Measurements from ENCODE around the gene FBXL13.

The FBXL13 gene

DNA sequence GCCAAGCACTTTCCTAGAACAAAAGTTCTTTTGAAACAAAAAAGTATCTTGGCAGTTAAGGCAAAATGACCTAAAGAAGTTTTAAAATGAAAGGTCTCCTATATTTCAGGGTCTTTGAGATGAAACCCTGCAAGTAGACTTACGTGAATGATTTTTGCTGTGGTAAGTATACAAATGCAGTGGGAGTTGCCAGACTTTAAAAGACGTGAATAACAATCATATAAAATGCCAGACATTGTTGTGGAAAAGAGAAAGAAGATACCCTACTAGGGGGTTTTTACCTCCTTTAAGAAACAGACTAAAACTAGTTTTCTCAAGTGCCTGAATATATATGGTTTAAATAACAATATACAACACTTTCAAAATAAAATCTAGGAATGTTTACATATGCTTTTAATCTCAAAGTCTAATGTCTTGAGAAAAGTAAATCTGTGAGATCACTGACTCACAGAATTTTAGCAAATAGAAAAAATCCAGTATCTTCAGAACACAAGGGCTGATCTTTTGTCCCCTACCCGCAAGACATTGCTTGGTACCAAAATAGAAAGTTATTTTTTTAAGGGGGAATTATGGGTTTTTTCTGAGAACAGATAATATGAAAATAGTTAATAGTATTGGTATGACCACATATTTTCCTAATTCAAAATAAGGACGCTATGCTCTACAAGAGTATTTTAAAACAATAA is 132.3 kb downstream of the FBXL13 start:
- Histone ChIP-seq H2AFZ (ENCODE audit: low read depth) (no peak overlapping the region), H3K79me2 (ENCODE audit: insufficient read depth, low read depth) (no peaks in the 10 kb centered on the region), H3K9ac (no peak overlapping the region), H3K27me3 (ENCODE audit: insufficient read depth, low read depth) (no peaks in the 10 kb centered on the region), H3K4me3 (IDR thresholded peaks at IDR 0.05; ENCODE audit: insufficient read depth, low read depth, low read length) (no peak overlapping the region), H3K36me3 (ENCODE audit: insufficient read depth) (no peaks in the 10 kb centered on the region), H3K4me1 (ENCODE audit: low read depth, poor library complexity, severe bottlenecking) (no peaks in the 10 kb centered on the region), H3K4me2 (no peak overlapping the region), H3K27ac (no peak overlapping the region), H4K20me1 (ENCODE audit: insufficient read depth) (no peaks in the 10 kb centered on the region)
- TF ChIP-seq, protein P1, sequence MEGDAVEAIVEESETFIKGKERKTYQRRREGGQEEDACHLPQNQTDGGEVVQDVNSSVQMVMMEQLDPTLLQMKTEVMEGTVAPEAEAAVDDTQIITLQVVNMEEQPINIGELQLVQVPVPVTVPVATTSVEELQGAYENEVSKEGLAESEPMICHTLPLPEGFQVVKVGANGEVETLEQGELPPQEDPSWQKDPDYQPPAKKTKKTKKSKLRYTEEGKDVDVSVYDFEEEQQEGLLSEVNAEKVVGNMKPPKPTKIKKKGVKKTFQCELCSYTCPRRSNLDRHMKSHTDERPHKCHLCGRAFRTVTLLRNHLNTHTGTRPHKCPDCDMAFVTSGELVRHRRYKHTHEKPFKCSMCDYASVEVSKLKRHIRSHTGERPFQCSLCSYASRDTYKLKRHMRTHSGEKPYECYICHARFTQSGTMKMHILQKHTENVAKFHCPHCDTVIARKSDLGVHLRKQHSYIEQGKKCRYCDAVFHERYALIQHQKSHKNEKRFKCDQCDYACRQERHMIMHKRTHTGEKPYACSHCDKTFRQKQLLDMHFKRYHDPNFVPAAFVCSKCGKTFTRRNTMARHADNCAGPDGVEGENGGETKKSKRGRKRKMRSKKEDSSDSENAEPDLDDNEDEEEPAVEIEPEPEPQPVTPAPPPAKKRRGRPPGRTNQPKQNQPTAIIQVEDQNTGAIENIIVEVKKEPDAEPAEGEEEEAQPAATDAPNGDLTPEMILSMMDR (conservative IDR thresholded peaks at IDR 0.05; ENCODE audit: low read depth, low read length): no peak

DNA sequence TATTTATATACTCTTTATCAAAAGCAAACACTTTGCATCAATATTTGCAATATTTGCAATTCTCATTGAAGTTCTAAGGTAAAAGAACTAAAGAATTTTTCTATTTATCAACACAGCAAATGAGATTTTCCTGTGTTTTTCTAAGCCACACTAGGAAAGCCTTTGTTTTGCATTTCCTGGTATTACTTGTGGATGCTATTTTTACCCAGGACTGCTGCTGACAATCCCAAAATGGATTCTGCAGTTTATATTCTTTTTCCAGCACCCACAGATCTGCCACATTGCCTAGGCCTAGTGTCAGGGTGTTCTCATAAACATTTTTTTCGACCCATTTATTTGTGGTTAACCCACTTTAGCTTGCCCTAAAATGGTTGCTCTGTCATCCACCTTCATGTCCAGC is 135.9 kb downstream of the FBXL13 start:
- H3K27me3 ChIP-seq (ENCODE audit: insufficient read depth, low read depth): no peaks in the 10 kb centered on the region
- H3K4me1 ChIP-seq (ENCODE audit: low read depth, poor library complexity, severe bottlenecking): no peaks in the 10 kb centered on the region
- H3K27ac ChIP-seq: no peak overlapping the region
- no peaks in the 10 kb centered on the region for H3K79me2 ChIP-seq (ENCODE audit: insufficient read depth, low read depth)
- TF ChIP-seq, protein P1 (conservative IDR thresholded peaks at IDR 0.05; ENCODE audit: low read depth, low read length): no peak
- no peak overlapping the region for H3K4me2 ChIP-seq
- H3K9ac ChIP-seq: no peak overlapping the region
- no peaks in the 10 kb centered on the region for H3K36me3 ChIP-seq (ENCODE audit: insufficient read depth)
- no peak overlapping the region for H2AFZ ChIP-seq (ENCODE audit: low read depth)
- H4K20me1 ChIP-seq (ENCODE audit: insufficient read depth): no peaks in the 10 kb centered on the region
- no peak overlapping the region for H3K4me3 ChIP-seq (IDR thresholded peaks at IDR 0.05; ENCODE audit: insufficient read depth, low read depth, low read length)

DNA sequence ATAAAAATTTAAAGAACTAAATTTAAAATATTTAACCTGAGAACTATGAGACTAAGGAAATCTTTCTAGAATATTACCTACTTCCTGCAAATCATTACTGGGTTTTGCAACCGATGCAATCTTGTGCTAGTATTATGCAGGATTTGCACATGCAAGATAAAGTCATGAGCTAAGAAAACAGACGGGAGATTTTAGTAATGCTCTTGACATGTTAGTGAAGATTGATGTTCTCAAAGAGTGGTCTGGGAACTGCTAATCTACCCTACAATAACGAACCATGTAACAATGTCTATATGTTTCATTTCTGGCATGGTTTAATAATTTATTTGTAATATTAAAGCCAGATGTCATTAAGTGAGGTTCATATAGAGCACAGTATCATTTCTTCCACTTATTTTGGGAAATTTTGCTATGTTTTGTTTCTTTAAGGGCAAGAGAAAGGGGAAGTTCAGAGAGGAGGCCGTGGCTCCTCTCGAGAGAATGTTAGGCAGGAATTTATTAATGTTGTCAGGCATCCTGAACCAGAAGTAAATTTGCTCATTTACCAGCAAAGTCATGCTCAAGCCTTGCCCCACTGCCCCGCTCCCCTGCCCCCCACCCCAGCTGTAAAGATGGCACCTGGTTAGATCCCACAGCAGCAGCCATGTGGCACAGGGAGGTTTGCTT is 139.0 kb downstream of the FBXL13 start:
- TF ChIP-seq, protein P1 (conservative IDR thresholded peaks at IDR 0.05; ENCODE audit: low read depth, low read length): no peak
- no peak overlapping the region for H3K27ac ChIP-seq

DNA sequence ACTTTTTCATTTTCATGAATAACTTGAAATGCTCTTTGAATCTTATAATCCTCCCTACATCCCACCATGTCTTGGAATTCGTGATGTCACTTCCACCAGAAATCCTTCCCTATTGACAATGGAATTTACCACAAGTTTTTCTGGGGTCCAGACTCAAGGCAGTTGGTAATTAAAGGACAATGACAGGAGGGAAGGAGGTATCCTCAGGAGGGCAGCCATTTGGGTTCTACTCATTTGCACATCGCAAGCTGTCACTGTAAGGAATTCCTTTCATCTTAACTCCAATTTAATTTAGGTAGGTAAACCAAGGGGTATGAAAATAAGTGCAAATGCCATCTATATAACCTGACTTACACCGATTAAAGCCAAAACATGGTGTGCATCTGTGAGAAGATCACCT is 139.9 kb downstream of the FBXL13 start:
- Histone ChIP-seq H3K36me3 (ENCODE audit: insufficient read depth) (no peaks in the 10 kb centered on the region), H2AFZ (ENCODE audit: low read depth) (no peak overlapping the region), H3K4me2 (no peak overlapping the region), H3K4me1 (ENCODE audit: low read depth, poor library complexity, severe bottlenecking) (no peaks in the 10 kb centered on the region), H4K20me1 (ENCODE audit: insufficient read depth) (no peaks in the 10 kb centered on the region), H3K4me3 (IDR thresholded peaks at IDR 0.05; ENCODE audit: insufficient read depth, low read depth, low read length) (no peak overlapping the region), H3K27me3 (ENCODE audit: insufficient read depth, low read depth) (no peaks in the 10 kb centered on the region), H3K9ac (no peak overlapping the region), H3K79me2 (ENCODE audit: insufficient read depth, low read depth) (no peaks in the 10 kb centered on the region), H3K27ac (no peak overlapping the region)
- TF ChIP-seq, protein P1 (conservative IDR thresholded peaks at IDR 0.05; ENCODE audit: low read depth, low read length): no peak

More for the DNA sequence above, 139.0 kb downstream of the FBXL13 start:
- H3K4me2 ChIP-seq: no peak overlapping the region
- H3K4me1 ChIP-seq (ENCODE audit: low read depth, poor library complexity, severe bottlenecking): no peaks in the 10 kb centered on the region
- H3K4me3 ChIP-seq (IDR thresholded peaks at IDR 0.05; ENCODE audit: insufficient read depth, low read depth, low read length): no peak overlapping the region
- no peak overlapping the region for H3K9ac ChIP-seq
- H4K20me1 ChIP-seq (ENCODE audit: insufficient read depth): no peaks in the 10 kb centered on the region
- H2AFZ ChIP-seq (ENCODE audit: low read depth): no peak overlapping the region
- H3K36me3 ChIP-seq (ENCODE audit: insufficient read depth): no peaks in the 10 kb centered on the region
- H3K79me2 ChIP-seq (ENCODE audit: insufficient read depth, low read depth): no peaks in the 10 kb centered on the region
- no peaks in the 10 kb centered on the region for H3K27me3 ChIP-seq (ENCODE audit: insufficient read depth, low read depth)
